HL-60 (cell line): ENCODE measurements around the gene PTPRG.

Experiments
- CTCF ChIP-seq: IDR thresholded peaks from one replicate; pipeline ENCODE4 v1.5.1; 2011; ENCODE audit warnings: low read length, control low read depth, inconsistent platforms; ENCODE audit not compliant: insufficient read depth
- GABPA ChIP-seq: IDR thresholded peaks from 2 replicates; pipeline ENCODE4 v1.6.1; 2012; ENCODE audit warnings: low read depth
- POLR2AphosphoS5 ChIP-seq: IDR thresholded peaks from 2 replicates; pipeline ENCODE4 v1.6.1; 2012; ENCODE audit warnings: low read depth
- REST ChIP-seq: IDR thresholded peaks from 2 replicates; pipeline ENCODE4 v1.6.1; 2012; ENCODE audit warnings: low read depth; ENCODE audit not compliant: insufficient replicate concordance

- TF ChIP-seq CTCF (no peak), POLR2AphosphoS5 (no peak), REST (no peak), GABPA (no peak)
Measured at GRCh38 chr3:61996366-61996765, 435.0 kb downstream of the PTPRG start.
